A204.1 (cell line): ENCODE measurements around the gene CHFR.
"Not testable (repeated sequence)": the region's sequence is repeated elsewhere in the genome, so short reads cannot be mapped to it uniquely, and the experiment has no call there.

Experiments used
- FAIRE-seq: peaks from 2 replicates; lab custom pipeline; 2012; peaks lifted over from hg19 to GRCh38; lab: Jason Lieb, UNC

CHFR gene

GRCh38 chr12:132874620-132875019 is 12.8 kb downstream of the CHFR start:
- not testable (repeated sequence) for FAIRE-seq

GRCh38 chr12:132874175-132874574 is 13.2 kb downstream of the CHFR start:
- no peak for FAIRE-seq

- no peak for FAIRE-seq
These were observed 13.7 kb downstream of the CHFR start for GRCh38 chr12:132873724-132874123.

GRCh38 chr12:132872975-132873421 is 14.4 kb downstream of the CHFR start:
- no peak for FAIRE-seq

GRCh38 chr12:132872073-132872855 is 15.1 kb downstream of the CHFR start:
- no peak for FAIRE-seq

- FAIRE-seq, result no peak
These were observed 17.9 kb downstream of the CHFR start for GRCh38 chr12:132869551-132869950.

GRCh38 chr12:132866251-132866828 is 21.1 kb downstream of the CHFR start:
- no peak for FAIRE-seq

- FAIRE-seq, result no peak
These were observed 25.8 kb downstream of the CHFR start for GRCh38 chr12:132861558-132861957.

GRCh38 chr12:132858718-132859266 is 28.6 kb downstream of the CHFR start:
- FAIRE-seq, result no peak

GRCh38 chr12:132857019-132857418 is 30.4 kb downstream of the CHFR start:
- not testable (repeated sequence) for FAIRE-seq

- FAIRE-seq, result no peak
These were observed 30.8 kb downstream of the CHFR start for GRCh38 chr12:132856581-132856980.

GRCh38 chr12:132855211-132855610 is 32.2 kb downstream of the CHFR start:
- not testable (repeated sequence) for FAIRE-seq

- FAIRE-seq, result no peak
These were observed 33.9 kb downstream of the CHFR start for GRCh38 chr12:132853285-132854092.

- no peak for FAIRE-seq
These were observed 34.9 kb downstream of the CHFR start for GRCh38 chr12:132852496-132852895.

GRCh38 chr12:132851465-132851864 is 35.9 kb downstream of the CHFR start:
- no peak for FAIRE-seq

- FAIRE-seq, result no peak
These were observed 37.1 kb downstream of the CHFR start for GRCh38 chr12:132850291-132850690.

- no peak for FAIRE-seq
These were observed 38.9 kb downstream of the CHFR start for GRCh38 chr12:132848521-132848920.

GRCh38 chr12:132847363-132848356 is 39.7 kb downstream of the CHFR start:
- FAIRE-seq, result no peak

GRCh38 chr12:132844681-132845080 is 42.7 kb downstream of the CHFR start:
- FAIRE-seq, result not testable (repeated sequence)

GRCh38 chr12:132842449-132843045 is 44.9 kb downstream of the CHFR start:
- FAIRE-seq, result no peak

GRCh38 chr12:132841151-132841550 is 46.3 kb downstream of the CHFR start:
- FAIRE-seq, result no peak
